ENCODE data around the gene PARD3B.

Gene PARD3B

DNA sequence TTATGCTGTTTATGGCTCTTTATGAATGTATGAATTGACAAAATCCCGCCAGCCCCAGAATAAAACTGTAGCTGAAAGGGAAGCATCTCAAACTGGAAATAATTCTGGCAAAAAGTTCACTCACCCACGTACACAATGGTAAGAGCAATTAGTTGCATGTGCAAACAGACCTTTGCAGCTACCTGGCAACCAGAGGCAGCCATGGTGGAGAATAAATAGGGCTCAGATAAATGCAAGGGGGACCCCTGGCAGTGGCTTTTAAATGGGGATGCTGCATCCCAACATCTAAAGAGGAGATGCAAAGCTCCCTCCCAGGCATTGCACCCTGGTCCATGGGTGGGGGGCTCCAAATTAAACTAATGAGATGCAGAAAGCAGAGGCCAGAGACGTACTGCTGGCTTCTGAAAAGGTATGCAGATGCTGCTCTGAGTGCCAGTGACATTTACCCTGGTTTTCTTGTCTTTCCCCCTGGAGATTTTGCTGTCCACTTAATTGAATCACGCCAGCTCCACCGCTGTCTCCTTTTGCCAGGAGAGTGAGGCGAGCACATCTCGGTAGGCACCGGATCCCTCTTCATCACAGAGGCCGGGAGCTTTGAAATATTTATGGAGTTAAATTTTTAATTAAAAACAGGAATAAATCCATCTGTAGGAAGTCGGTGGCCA is 1010.4 kb downstream of the PARD3B start:
- Mint-ChIP-seq H3K9me3 (no peaks in the 10 kb centered on the region), H3K4me1 (no peaks in the 10 kb centered on the region), H3K27me3 (ENCODE audit: low read depth) (no peaks in the 10 kb centered on the region), H3K27ac (no peak overlapping the region), H3K36me3 (ENCODE audit: low read depth) (no peaks in the 10 kb centered on the region), H3K4me3 (no peak overlapping the region)
- TF ChIP-seq, protein P1, sequence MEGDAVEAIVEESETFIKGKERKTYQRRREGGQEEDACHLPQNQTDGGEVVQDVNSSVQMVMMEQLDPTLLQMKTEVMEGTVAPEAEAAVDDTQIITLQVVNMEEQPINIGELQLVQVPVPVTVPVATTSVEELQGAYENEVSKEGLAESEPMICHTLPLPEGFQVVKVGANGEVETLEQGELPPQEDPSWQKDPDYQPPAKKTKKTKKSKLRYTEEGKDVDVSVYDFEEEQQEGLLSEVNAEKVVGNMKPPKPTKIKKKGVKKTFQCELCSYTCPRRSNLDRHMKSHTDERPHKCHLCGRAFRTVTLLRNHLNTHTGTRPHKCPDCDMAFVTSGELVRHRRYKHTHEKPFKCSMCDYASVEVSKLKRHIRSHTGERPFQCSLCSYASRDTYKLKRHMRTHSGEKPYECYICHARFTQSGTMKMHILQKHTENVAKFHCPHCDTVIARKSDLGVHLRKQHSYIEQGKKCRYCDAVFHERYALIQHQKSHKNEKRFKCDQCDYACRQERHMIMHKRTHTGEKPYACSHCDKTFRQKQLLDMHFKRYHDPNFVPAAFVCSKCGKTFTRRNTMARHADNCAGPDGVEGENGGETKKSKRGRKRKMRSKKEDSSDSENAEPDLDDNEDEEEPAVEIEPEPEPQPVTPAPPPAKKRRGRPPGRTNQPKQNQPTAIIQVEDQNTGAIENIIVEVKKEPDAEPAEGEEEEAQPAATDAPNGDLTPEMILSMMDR (IDR thresholded peaks at IDR 0.05; ENCODE audit: unreplicated experiment in 3 of 3): no peak

DNA sequence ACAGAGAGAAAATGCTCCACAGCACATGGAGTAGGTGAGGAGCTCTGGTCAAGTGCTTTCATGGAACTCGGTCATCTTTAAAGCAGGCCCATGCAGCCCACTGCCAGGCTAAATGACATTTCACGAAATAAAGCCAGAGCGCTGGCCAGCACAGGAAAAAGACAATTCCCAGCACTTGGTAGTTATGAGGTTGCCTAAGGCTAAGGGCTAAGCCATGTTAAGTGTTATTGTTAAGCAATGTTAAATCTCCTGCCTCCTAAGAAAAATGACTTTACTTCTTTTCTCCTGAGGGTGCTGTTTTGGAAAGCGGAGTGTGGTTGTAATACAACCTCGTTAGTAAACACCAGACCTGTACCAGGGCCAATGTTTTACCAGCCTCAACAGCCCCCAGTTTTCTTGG is 1011.1 kb downstream of the PARD3B start:
- H3K36me3 Mint-ChIP-seq (ENCODE audit: low read depth): no peaks in the 10 kb centered on the region
- H3K4me3 Mint-ChIP-seq: no peak overlapping the region
- TF ChIP-seq, protein P1 (IDR thresholded peaks at IDR 0.05; ENCODE audit: unreplicated experiment in 3 of 3): no peak
- no peaks in the 10 kb centered on the region for H3K4me1 Mint-ChIP-seq
- no peaks in the 10 kb centered on the region for H3K27me3 Mint-ChIP-seq (ENCODE audit: low read depth)
- no peak overlapping the region for H3K27ac Mint-ChIP-seq
- H3K9me3 Mint-ChIP-seq: no peaks in the 10 kb centered on the region

DNA sequence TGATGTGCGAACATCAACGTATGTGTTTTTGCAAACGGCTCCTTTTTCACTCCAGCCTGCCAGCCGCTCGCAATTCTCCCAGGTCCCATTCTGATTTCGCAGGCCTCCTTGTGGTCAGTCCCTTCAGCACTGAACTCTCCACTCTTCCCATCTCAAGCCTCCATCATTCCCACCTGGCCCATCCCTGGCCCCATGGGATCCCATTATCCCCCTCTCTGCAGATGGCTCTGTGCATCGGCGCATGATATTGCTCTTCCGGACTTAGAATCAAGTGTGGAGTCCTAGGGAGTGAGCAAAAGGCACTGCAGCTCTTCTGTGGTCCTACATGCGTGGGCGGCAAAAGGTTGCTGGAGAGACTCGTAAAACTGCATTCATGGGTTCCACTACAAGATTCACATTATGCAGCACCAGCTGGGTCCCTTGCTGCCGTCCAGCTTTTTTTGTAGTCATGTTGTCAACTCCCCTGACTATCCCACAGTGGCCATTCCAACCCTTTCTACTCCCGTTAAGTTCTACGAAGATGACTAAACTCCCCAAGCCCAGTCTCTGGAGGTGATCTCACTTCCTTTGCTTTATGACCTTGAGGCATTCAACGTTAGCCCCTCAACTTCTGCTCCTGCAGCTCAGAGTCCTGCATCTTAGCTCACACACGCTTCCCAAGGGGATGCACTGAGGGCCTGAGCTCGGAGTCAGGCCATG is 1011.7 kb downstream of the PARD3B start:
- Mint-ChIP-seq H3K4me3 (no peak overlapping the region), H3K36me3 (ENCODE audit: low read depth) (no peaks in the 10 kb centered on the region), H3K27me3 (ENCODE audit: low read depth) (no peaks in the 10 kb centered on the region), H3K27ac (peak overlapping the region in 1 of 3 experiments; percentile 13), H3K9me3 (no peaks in the 10 kb centered on the region), H3K4me1 (no peaks in the 10 kb centered on the region)
- TF ChIP-seq, protein P1 (IDR thresholded peaks at IDR 0.05; ENCODE audit: unreplicated experiment in 3 of 3): no peak

DNA sequence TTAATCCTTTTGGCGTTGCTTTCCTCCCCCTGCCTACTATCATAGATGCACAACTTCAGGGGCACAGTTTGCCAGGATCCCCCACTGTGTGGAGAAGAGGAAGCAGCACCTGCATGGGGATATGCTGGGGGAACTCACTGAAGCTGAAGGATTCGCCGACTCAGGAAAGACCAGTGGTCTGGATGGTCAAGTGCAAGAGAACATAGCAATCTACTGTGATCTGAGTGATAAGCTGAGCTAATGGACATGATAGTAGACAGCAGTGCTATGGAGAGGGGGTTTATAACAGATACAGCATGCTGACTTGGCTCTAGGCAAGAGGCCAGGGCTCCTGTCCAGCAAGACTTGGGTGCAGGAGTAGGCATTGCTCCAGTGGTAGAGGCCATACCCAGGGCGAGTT is 1012.6 kb downstream of the PARD3B start:
- H3K9me3 Mint-ChIP-seq: no peaks in the 10 kb centered on the region
- no peak overlapping the region for H3K4me3 Mint-ChIP-seq
- H3K27ac Mint-ChIP-seq: no peak overlapping the region
- H3K27me3 Mint-ChIP-seq (ENCODE audit: low read depth): no peaks in the 10 kb centered on the region
- TF ChIP-seq, protein P1 (IDR thresholded peaks at IDR 0.05; ENCODE audit: unreplicated experiment in 3 of 3): no peak
- no peaks in the 10 kb centered on the region for H3K4me1 Mint-ChIP-seq
- H3K36me3 Mint-ChIP-seq (ENCODE audit: low read depth): no peaks in the 10 kb centered on the region

DNA sequence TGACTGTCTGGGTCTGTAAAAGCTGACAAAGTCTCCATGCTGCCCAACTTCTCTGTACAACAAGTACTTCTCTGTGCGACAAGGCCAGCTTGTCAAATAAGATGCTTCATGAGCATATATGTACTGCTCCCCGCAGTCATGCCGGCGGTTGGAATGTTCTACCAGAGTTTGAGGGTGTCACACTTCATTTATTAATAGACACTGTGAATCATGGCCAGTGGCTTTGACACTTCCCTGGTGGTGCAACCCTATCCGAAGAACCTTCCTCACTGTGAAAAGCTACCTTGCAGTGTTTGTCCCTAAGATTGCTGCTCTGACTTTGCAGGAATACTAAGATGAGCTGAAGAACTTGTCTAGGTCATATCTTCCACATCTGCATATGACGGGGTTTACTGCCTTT is 1016.2 kb downstream of the PARD3B start:
- TF ChIP-seq, protein P1 (IDR thresholded peaks at IDR 0.05; ENCODE audit: unreplicated experiment in 3 of 3): no peak
- H3K27me3 Mint-ChIP-seq (ENCODE audit: low read depth): no peaks in the 10 kb centered on the region
- no peaks in the 10 kb centered on the region for H3K36me3 Mint-ChIP-seq (ENCODE audit: low read depth)
- H3K4me1 Mint-ChIP-seq: peaks cover 17% of the 10 kb centered on the region
- no peak overlapping the region for H3K4me3 Mint-ChIP-seq
- no peak overlapping the region for H3K27ac Mint-ChIP-seq
- H3K9me3 Mint-ChIP-seq: no peaks in the 10 kb centered on the region

DNA sequence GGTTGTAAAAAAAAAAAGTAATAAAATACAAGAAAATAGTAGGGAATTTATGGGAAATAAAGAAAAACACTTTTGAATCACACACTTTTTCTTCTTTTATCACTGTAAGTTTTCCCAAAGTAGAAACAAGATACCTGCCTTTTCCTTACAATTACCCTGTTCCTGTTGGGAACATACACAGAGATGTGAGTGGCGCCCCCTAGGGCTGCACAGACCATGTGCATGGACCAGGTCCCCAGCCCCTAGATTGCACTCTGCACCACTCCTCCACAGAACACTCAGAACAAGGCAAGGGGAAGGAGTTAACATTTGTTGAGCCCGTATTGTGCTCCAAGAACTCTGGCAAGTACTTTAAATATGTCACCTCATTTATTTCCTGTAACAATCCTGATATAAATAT is 1018.4 kb downstream of the PARD3B start:
- Mint-ChIP-seq H3K27me3 (ENCODE audit: low read depth) (no peaks in the 10 kb centered on the region), H3K4me1 (peaks cover 17% of the 10 kb centered on the region), H3K4me3 (no peak overlapping the region), H3K9me3 (no peaks in the 10 kb centered on the region), H3K36me3 (ENCODE audit: low read depth) (no peaks in the 10 kb centered on the region), H3K27ac (no peak overlapping the region)
- TF ChIP-seq, protein P1 (IDR thresholded peaks at IDR 0.05; ENCODE audit: unreplicated experiment in 3 of 3): peak in 1 of 3 experiments; percentile 28

Data from nephron (organoid).